Femur (tissue), 1 donor: ENCODE data around the gene SIRPB2.

ENCODE experiments used
- DNase-seq: peaks from one replicate; pipeline ENCODE4 v3.0.0-alpha.2; 2017

The SIRPB2 gene

GRCh38 chr20:1469925-1470571 lies 21.2 kb downstream of the SIRPB2 start:
- peak; percentile 84 for DNase-seq

- DNase-seq: no peak
Observed at GRCh38 chr20:1469306-1469905, 21.8 kb downstream of the SIRPB2 start.

GRCh38 chr20:1468117-1468624 lies 23.0 kb downstream of the SIRPB2 start:
- no peak for DNase-seq

- peak; percentile 46 for DNase-seq
Observed at GRCh38 chr20:1467355-1468116, 23.7 kb downstream of the SIRPB2 start.

GRCh38 chr20:1467082-1467354 lies 24.2 kb downstream of the SIRPB2 start:
- no peak for DNase-seq

- peak; percentile 97 for DNase-seq
Observed at GRCh38 chr20:1466211-1467081, 24.8 kb downstream of the SIRPB2 start, which contains the start of gene NSFL1C. Gene NSFL1C, minus strand, starts transcription at chr20:1466849. Its CDS starts 25 bp downstream, at chr20:1466824.

- DNase-seq: no peak
Observed at GRCh38 chr20:1465470-1466210, 25.6 kb downstream of the SIRPB2 start.

- no peak for DNase-seq
Observed at GRCh38 chr20:1463971-1464570, 27.1 kb downstream of the SIRPB2 start.

GRCh38 chr20:1462834-1463233 lies 28.4 kb downstream of the SIRPB2 start:
- no peak for DNase-seq

GRCh38 chr20:1462001-1462400 lies 29.2 kb downstream of the SIRPB2 start:
- DNase-seq: no peak

GRCh38 chr20:1460275-1460674 lies 30.9 kb downstream of the SIRPB2 start:
- DNase-seq: no peak

GRCh38 chr20:1457992-1458391 lies 33.2 kb downstream of the SIRPB2 start:
- no peak for DNase-seq

- DNase-seq: no peak
Observed at GRCh38 chr20:1456300-1456699, 34.9 kb downstream of the SIRPB2 start.

GRCh38 chr20:1450926-1451491 lies 40.2 kb downstream of the SIRPB2 start:
- DNase-seq: no peak

GRCh38 chr20:1449370-1449769 lies 41.9 kb downstream of the SIRPB2 start:
- no peak for DNase-seq

- DNase-seq: peak; percentile 21
Observed at GRCh38 chr20:1448081-1448620, 43.1 kb downstream of the SIRPB2 start.

- peak; percentile 1 for DNase-seq
Observed at GRCh38 chr20:1446536-1446935, 44.7 kb downstream of the SIRPB2 start.

- DNase-seq: no peak
Observed at GRCh38 chr20:1443085-1443484, 48.1 kb downstream of the SIRPB2 start.

- DNase-seq: no peak
Observed at GRCh38 chr20:1442304-1442703, 48.9 kb downstream of the SIRPB2 start.

GRCh38 chr20:1441133-1441532 lies 50.1 kb downstream of the SIRPB2 start:
- DNase-seq: no peak

GRCh38 chr20:1440024-1440423 lies 51.2 kb downstream of the SIRPB2 start:
- DNase-seq: no peak
